Neuronal stem cell (in vitro differentiated cells): ENCODE data around the gene SPATA16.
A peak's percentile ranks its signal among the peaks of the same experiment; 100 is the strongest.

ENCODE experiments used
- DNase-seq: peaks from one replicate; pipeline ENCODE4 v3.0.0-alpha.2; 2013; ENCODE audit warnings: low spot score
- H2AFZ ChIP-seq: one replicate; pipeline ENCODE4 v1.6.1; 2013; ENCODE audit warnings: mild to moderate bottlenecking, low read length, inconsistent platforms
- H2AK5ac ChIP-seq: 2 replicates; pipeline ENCODE4 v1.6.1; 2013; ENCODE audit warnings: low read depth, mild to moderate bottlenecking, inconsistent platforms, low read length, moderate library complexity, mixed read lengths
- H2BK120ac ChIP-seq: 2 replicates; pipeline ENCODE4 v1.6.1; 2013; ENCODE audit warnings: low read depth, mild to moderate bottlenecking, inconsistent platforms, low read length, moderate library complexity, mixed read lengths
- H2BK12ac ChIP-seq: one replicate; pipeline ENCODE4 v1.6.1; 2013; ENCODE audit warnings: low read length, inconsistent platforms
- H2BK15ac ChIP-seq: 2 replicates; pipeline ENCODE4 v1.6.1; 2013; ENCODE audit warnings: mild to moderate bottlenecking, low read length, inconsistent platforms, mixed read lengths
- H2BK5ac ChIP-seq: one replicate; pipeline ENCODE4 v1.6.1; 2013; ENCODE audit warnings: inconsistent platforms, mild to moderate bottlenecking, low read length, moderate library complexity
- H3K14ac ChIP-seq: one replicate; pipeline ENCODE4 v1.6.1; 2013; ENCODE audit warnings: low read length, inconsistent platforms
- H3K18ac ChIP-seq: 2 replicates; pipeline ENCODE4 v1.6.1; 2013; ENCODE audit warnings: low read length, inconsistent platforms
- H3K23ac ChIP-seq: 2 replicates; pipeline ENCODE4 v1.6.1; 2013; ENCODE audit warnings: low read depth, mild to moderate bottlenecking, mixed read lengths, low read length, inconsistent platforms; ENCODE audit not compliant: poor library complexity
- H3K27ac ChIP-seq: replicated peaks from 3 replicates; pipeline ENCODE4 v1.5.1; 2013; ENCODE audit warnings: low read length, inconsistent platforms
- H3K27me3 ChIP-seq, 3 experiments: 2 replicates each; pipeline ENCODE4 v1.6.1; 2013; ENCODE audit warnings: low read length in 3 of 3, mild to moderate bottlenecking in 2 of 3, inconsistent platforms in 1 of 3, low read depth in 1 of 3, mixed read lengths in 1 of 3, moderate library complexity in 1 of 3; ENCODE audit not compliant: control insufficient read depth in 3 of 3, insufficient read depth in 3 of 3
- H3K36me3 ChIP-seq, 2 donors: replicated peaks in 1 of 2; 2 replicates each; pipeline ENCODE4 v1.6.1; 2013; ENCODE audit warnings: low read length in 2 of 2; ENCODE audit not compliant: control insufficient read depth in 2 of 2, insufficient read depth in 2 of 2
- H3K4ac ChIP-seq: 2 replicates; pipeline ENCODE4 v1.6.1; 2013; ENCODE audit warnings: inconsistent platforms, mild to moderate bottlenecking, low read length, moderate library complexity
- H3K4me1 ChIP-seq, 2 donors: 1 replicate in 1 of 2; 2 replicates in 1 of 2; pipeline ENCODE4 v1.6.1; 2013; ENCODE audit warnings: low read length in 2 of 2, low read depth in 1 of 2; ENCODE audit not compliant: control insufficient read depth in 2 of 2, insufficient read depth in 1 of 2
- H3K4me2 ChIP-seq: one replicate; pipeline ENCODE4 v1.6.1; 2013; ENCODE audit warnings: mild to moderate bottlenecking, low read length, inconsistent platforms; ENCODE audit not compliant: insufficient read depth, poor library complexity, severe bottlenecking
- H3K4me3 ChIP-seq, 2 donors: 2 replicates each; pipeline ENCODE4 v1.5.1; 2013; ENCODE audit warnings: low read length in 2 of 2, mild to moderate bottlenecking in 2 of 2, inconsistent platforms in 1 of 2, moderate library complexity in 1 of 2
- H3K79me1 ChIP-seq: one replicate; pipeline ENCODE4 v1.6.1; 2013; ENCODE audit warnings: low read depth, mild to moderate bottlenecking, inconsistent platforms, low read length, moderate library complexity
- H3K9ac ChIP-seq: one replicate; pipeline ENCODE4 v1.6.1; 2013; ENCODE audit warnings: mild to moderate bottlenecking, low read depth, low read length, inconsistent platforms; ENCODE audit not compliant: poor library complexity
- H3K9me3 ChIP-seq, 2 donors: replicated peaks in 1 of 2; 2 replicates each; pipeline versions ENCODE3 to v1.6.1; 2013; ENCODE audit warnings: low read length in 2 of 2, mild to moderate bottlenecking in 2 of 2, inconsistent platforms in 1 of 2, low read depth in 1 of 2, mixed read lengths in 1 of 2, moderate library complexity in 1 of 2; ENCODE audit not compliant: control insufficient read depth in 2 of 2, insufficient read depth in 1 of 2
- H4K8ac ChIP-seq: one replicate; pipeline ENCODE4 v1.6.1; 2013; ENCODE audit warnings: low read depth, mild to moderate bottlenecking, inconsistent platforms, low read length, moderate library complexity
- H4K91ac ChIP-seq: one replicate; pipeline ENCODE4 v1.6.1; 2013; ENCODE audit warnings: low read length, low read depth, mild to moderate bottlenecking, inconsistent platforms; ENCODE audit not compliant: poor library complexity
- WGBS, 2 donors: extraction: QIAGEN DNeasy Blood & Tissue Kit; methylation state at CpG; one replicate each; pipeline ENCODE4 v1.1.7; 2013; ENCODE audit warnings: missing lambda C conversion rate in 2 of 2, mixed read lengths in 1 of 2; ENCODE audit not compliant: insufficient read length in 2 of 2, insufficient replicate concordance in 1 of 2; ENCODE audit errors: extremely low coverage in 2 of 2; 5-methylcytosine and 5-hydroxymethylcytosine counted together

SPATA16 gene

DNA sequence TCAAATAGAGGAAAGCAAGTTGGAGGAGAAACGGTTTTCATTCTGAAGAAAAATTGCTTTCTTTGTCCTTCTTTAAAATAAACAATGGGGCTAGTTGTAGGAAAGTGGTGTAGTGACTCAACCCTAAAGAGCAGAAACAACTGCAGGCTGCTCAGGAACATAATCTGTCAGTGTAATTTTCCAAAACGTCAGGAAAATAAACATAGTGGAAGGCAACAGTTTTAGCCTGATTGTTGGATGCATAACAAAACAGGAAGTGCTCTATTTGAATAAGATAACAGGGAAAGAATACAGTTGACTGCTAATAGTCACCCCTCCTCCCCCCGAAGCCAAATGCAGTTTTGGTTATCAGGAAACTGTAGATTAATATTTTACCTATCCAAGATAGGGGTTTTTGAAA is 222.9 kb downstream of the SPATA16 start:
- no peak overlapping the region for H4K8ac ChIP-seq
- no peaks in the 10 kb centered on the region for H3K9me3 ChIP-seq
- peaks cover 3 to 5% of the 10 kb centered on the region in 2 donors for H3K4me1 ChIP-seq
- no peak overlapping the region for H3K18ac ChIP-seq
- no peaks in the 10 kb centered on the region for H3K36me3 ChIP-seq
- no peaks in the 10 kb centered on the region for H3K27me3 ChIP-seq
- H3K4me3 ChIP-seq = no peak overlapping the region
- no peak overlapping the region for H3K4me2 ChIP-seq
- DNase-seq = no peak
- H3K14ac ChIP-seq = no peak overlapping the region
- no peak overlapping the region for H3K9ac ChIP-seq
- H3K79me1 ChIP-seq = no peaks in the 10 kb centered on the region
- WGBS, 2 donors = no CpG with 5 or more reads among the region's 3 CpGs
- no peak overlapping the region for H2BK5ac ChIP-seq
- H2AK5ac ChIP-seq = no peak overlapping the region
- no peak overlapping the region for H2BK120ac ChIP-seq
- H2AFZ ChIP-seq = peak overlapping the region; percentile 60
- no peak overlapping the region for H3K4ac ChIP-seq
- H4K91ac ChIP-seq = no peak overlapping the region
- H2BK15ac ChIP-seq = no peak overlapping the region
- no peak overlapping the region for H2BK12ac ChIP-seq
- H3K23ac ChIP-seq = no peak overlapping the region
- no peak overlapping the region for H3K27ac ChIP-seq

DNA sequence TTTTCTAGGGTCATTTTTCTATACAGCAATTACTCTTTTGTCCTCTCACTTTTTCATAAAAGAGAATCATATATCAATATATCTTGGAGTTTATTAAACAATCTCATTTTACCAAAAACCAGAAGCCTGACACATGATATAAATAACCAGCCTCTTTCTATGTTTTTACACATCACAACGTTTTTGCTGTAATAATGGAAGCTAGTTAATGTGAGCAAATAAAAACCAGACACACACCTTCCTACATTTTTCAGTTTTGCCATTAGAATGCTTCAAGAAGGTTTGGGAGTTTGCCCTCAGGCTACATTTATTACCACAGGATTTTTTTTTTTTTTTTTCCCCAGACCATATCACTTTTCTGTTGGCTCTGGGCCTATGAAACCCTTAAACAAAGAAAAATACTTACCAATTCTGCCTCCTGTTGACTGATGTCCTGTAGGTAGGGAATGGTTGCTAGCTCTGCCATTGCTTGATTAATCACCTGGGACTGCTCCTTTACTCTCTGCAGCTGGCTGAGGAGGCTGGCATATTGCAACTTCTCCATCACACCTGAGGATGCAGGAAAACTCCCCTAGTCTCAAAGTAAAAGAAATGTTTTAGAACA is 225.0 kb downstream of the SPATA16 start:
- H2AFZ ChIP-seq = no peak overlapping the region
- H3K4me3 ChIP-seq = no peak overlapping the region
- no peak for DNase-seq
- H3K4me1 ChIP-seq = peaks cover 3 to 5% of the 10 kb centered on the region in 2 donors
- no peak overlapping the region for H3K23ac ChIP-seq
- no peaks in the 10 kb centered on the region for H3K36me3 ChIP-seq
- H4K91ac ChIP-seq = no peak overlapping the region
- no peak overlapping the region for H2BK15ac ChIP-seq
- no peak overlapping the region for H3K18ac ChIP-seq
- no peaks in the 10 kb centered on the region for H3K79me1 ChIP-seq
- H3K9ac ChIP-seq = no peak overlapping the region
- H3K4ac ChIP-seq = no peak overlapping the region
- no CpG with 5 or more reads among the region's 1 CpG for WGBS, 2 donors
- no peak overlapping the region for H2AK5ac ChIP-seq
- no peaks in the 10 kb centered on the region for H3K9me3 ChIP-seq
- no peak overlapping the region for H4K8ac ChIP-seq
- no peak overlapping the region for H3K14ac ChIP-seq
- H2BK12ac ChIP-seq = no peak overlapping the region
- H2BK5ac ChIP-seq = no peak overlapping the region
- H3K27me3 ChIP-seq = no peaks in the 10 kb centered on the region
- no peak overlapping the region for H2BK120ac ChIP-seq
- H3K4me2 ChIP-seq = no peak overlapping the region
- H3K27ac ChIP-seq = no peak overlapping the region

- Histone ChIP-seq H4K8ac (no peak overlapping the region), H3K4me3 (no peak overlapping the region)
Observed at GRCh38 chr3:172914854-172915253, 226.2 kb downstream of the SPATA16 start.

DNA sequence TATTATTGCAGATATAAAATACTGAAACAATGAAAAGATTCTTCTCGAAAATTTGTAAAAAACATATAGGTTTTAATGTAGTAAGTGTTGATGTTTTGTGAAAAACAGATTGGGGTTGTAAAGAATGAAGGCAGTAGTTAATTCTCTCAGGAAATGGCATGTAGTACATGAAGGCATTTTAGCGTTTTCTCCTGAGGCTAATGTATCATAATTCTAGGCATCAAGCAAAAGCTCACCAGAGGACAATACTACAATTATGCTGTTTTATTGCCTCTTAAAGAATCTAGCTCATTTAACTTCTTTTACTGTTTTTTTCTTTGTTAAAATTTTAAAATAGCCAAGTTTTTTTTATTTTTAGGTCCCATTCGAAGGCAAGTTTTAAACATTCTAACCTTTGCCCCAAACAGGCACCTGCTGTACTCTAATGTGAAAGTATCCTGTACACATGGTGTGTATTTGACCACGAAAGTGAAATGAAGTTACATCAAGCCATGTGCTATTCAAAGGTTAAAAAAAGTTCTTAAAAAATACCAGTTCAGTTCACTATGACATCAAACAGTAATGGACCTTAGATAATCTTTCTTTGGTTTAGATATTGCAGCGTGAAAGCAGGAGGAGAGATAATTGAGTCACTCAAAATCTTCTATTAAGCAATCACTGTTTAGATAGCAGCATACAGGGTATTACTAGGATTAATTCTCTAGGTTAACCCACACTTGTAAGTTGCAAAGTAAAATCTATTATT is 227.0 kb downstream of the SPATA16 start:
- Histone ChIP-seq H3K18ac (no peak overlapping the region), H3K9ac (no peak overlapping the region), H3K4me3 (no peak overlapping the region), H3K14ac (no peak overlapping the region), H3K79me1 (no peaks in the 10 kb centered on the region), H2BK15ac (no peak overlapping the region), H2BK12ac (no peak overlapping the region), H3K27ac (no peak overlapping the region), H3K23ac (no peak overlapping the region), H4K91ac (no peak overlapping the region), H3K4me2 (no peak overlapping the region), H4K8ac (no peak overlapping the region), H3K4ac (no peak overlapping the region), H2AK5ac (no peak overlapping the region), H2BK120ac (no peak overlapping the region), H2AFZ (no peak overlapping the region), H3K9me3 (no peaks in the 10 kb centered on the region), H3K36me3 (no peaks in the 10 kb centered on the region), H3K27me3 (no peaks in the 10 kb centered on the region), H3K4me1 (peaks cover 3 to 5% of the 10 kb centered on the region in 2 donors), H2BK5ac (no peak overlapping the region)
- no peak for DNase-seq
- WGBS, 2 donors = 100% methylated on average over 1 of the region's 5 CpGs; no CpG with 5 or more reads in 1 of the 2 donors

More at GRCh38 chr3:172914854-172915253, 226.2 kb downstream of the SPATA16 start:
- peak overlapping the region; percentile 21 for H2AFZ ChIP-seq
- H3K79me1 ChIP-seq = no peaks in the 10 kb centered on the region
- no peak overlapping the region for H4K91ac ChIP-seq
- no peak overlapping the region for H2BK120ac ChIP-seq
- no peak overlapping the region for H2BK12ac ChIP-seq
- no peak overlapping the region for H3K9ac ChIP-seq
- no peak overlapping the region for H2BK15ac ChIP-seq
- no peak overlapping the region for H3K14ac ChIP-seq
- WGBS, 2 donors = no CpG with 5 or more reads among the region's 1 CpG
- no peak overlapping the region for H2BK5ac ChIP-seq
- H3K36me3 ChIP-seq = no peaks in the 10 kb centered on the region
- H3K27ac ChIP-seq = no peak overlapping the region
- H3K4me1 ChIP-seq = peaks cover 3 to 5% of the 10 kb centered on the region in 2 donors
- no peak overlapping the region for H3K4me2 ChIP-seq
- no peak overlapping the region for H3K4ac ChIP-seq
- H3K23ac ChIP-seq = no peak overlapping the region
- DNase-seq = no peak
- no peaks in the 10 kb centered on the region for H3K9me3 ChIP-seq
- no peak overlapping the region for H2AK5ac ChIP-seq
- H3K27me3 ChIP-seq = no peaks in the 10 kb centered on the region
- H3K18ac ChIP-seq = no peak overlapping the region
